Measurements from ENCODE around the gene FAM3A.

The FAM3A gene

DNA sequence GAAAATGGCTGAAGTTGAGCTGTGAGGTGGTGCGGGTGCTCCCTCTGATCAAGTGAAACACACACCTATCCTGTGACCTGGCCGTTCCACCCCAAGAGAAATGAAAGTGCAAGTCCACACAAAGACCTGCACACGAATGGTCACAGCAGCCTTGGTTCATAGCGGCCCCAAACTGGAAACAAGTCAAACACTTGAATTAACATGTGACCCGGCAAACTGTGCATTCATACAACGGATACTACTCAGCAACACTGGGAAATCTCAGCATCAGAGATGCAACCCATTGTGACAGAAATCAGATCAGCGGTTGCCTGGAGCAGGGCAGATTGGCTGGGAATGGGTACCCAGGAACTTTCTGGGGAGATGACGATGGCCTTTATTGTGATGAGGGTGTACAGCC is 23.0 kb upstream of the FAM3A start:
- Histone ChIP-seq H3K36me3 (ENCODE audit: insufficient read depth, low read length) (peaks cover 31% of the 10 kb centered on the region), H2AFZ (ENCODE audit: low read depth, low read length) (no peak overlapping the region), H3K4me1 (ENCODE audit: insufficient read depth, low read length) (peaks cover 9% of the 10 kb centered on the region), H3K79me2 (ENCODE audit: insufficient read depth, low read length) (no peaks in the 10 kb centered on the region), H3K27me3 (ENCODE audit: insufficient read depth, low read length, poor library complexity) (no peaks in the 10 kb centered on the region), H4K20me1 (ENCODE audit: insufficient read depth, low read length) (no peaks in the 10 kb centered on the region), H3K9me3 (ENCODE audit: insufficient read depth, low read length, severe bottlenecking) (no peaks in the 10 kb centered on the region), H3K27ac (ENCODE audit: low read length) (no peak overlapping the region), H3K4me2 (ENCODE audit: insufficient read depth, low read length) (no peak overlapping the region), H3K4me3 (ENCODE audit: low read depth in 1 of 2, low read length in 2 of 2) (no peak overlapping the region), H3K9ac (ENCODE audit: low read depth, low read length) (no peak overlapping the region)
- no peak for TF ChIP-seq EZH2 (IDR thresholded peaks at IDR 0.05; ENCODE audit: borderline replicate concordance, low read depth, low read length, severe bottlenecking)
- TF ChIP-seq CTCF (IDR thresholded peaks at IDR 0.05; ENCODE audit: borderline replicate concordance, extremely low read depth, low read length, poor library complexity, severe bottlenecking), result no peak
- no peak for DNase-seq
- no peak for ATAC-seq (ENCODE audit: insufficient read depth, low read depth)

- H3K4me1 ChIP-seq (ENCODE audit: insufficient read depth, low read length), result peaks cover 3% of the 10 kb centered on the region; the same call in 1 of the 2 replicates
- no peaks in the 10 kb centered on the region for H3K79me2 ChIP-seq (ENCODE audit: insufficient read depth, low read length)
- H3K9me3 ChIP-seq (ENCODE audit: insufficient read depth, low read length, severe bottlenecking), result no peaks in the 10 kb centered on the region
- ATAC-seq (ENCODE audit: insufficient read depth, low read depth) (no peak), DNase-seq (no peak)
- H3K27me3 ChIP-seq (ENCODE audit: insufficient read depth, low read length, poor library complexity), result no peaks in the 10 kb centered on the region
- no peak overlapping the region for H3K9ac ChIP-seq (ENCODE audit: low read depth, low read length)
- no peak overlapping the region for H3K27ac ChIP-seq (ENCODE audit: low read length)
- H3K4me3 ChIP-seq (ENCODE audit: low read depth in 1 of 2, low read length in 2 of 2), result no peak overlapping the region
- H3K36me3 ChIP-seq (ENCODE audit: insufficient read depth, low read length), result peaks cover 40% of the 10 kb centered on the region
- TF ChIP-seq CTCF (IDR thresholded peaks at IDR 0.05; ENCODE audit: borderline replicate concordance, extremely low read depth, low read length, poor library complexity, severe bottlenecking), result no peak
- TF ChIP-seq EZH2 (IDR thresholded peaks at IDR 0.05; ENCODE audit: borderline replicate concordance, low read depth, low read length, severe bottlenecking), result no peak
- no peaks in the 10 kb centered on the region for H4K20me1 ChIP-seq (ENCODE audit: insufficient read depth, low read length)
- no peak overlapping the region for H3K4me2 ChIP-seq (ENCODE audit: insufficient read depth, low read length)
- no peak overlapping the region for H2AFZ ChIP-seq (ENCODE audit: low read depth, low read length)
Observed at GRCh38 chrX:154535892-154536291, 19.9 kb upstream of the FAM3A start.

DNA sequence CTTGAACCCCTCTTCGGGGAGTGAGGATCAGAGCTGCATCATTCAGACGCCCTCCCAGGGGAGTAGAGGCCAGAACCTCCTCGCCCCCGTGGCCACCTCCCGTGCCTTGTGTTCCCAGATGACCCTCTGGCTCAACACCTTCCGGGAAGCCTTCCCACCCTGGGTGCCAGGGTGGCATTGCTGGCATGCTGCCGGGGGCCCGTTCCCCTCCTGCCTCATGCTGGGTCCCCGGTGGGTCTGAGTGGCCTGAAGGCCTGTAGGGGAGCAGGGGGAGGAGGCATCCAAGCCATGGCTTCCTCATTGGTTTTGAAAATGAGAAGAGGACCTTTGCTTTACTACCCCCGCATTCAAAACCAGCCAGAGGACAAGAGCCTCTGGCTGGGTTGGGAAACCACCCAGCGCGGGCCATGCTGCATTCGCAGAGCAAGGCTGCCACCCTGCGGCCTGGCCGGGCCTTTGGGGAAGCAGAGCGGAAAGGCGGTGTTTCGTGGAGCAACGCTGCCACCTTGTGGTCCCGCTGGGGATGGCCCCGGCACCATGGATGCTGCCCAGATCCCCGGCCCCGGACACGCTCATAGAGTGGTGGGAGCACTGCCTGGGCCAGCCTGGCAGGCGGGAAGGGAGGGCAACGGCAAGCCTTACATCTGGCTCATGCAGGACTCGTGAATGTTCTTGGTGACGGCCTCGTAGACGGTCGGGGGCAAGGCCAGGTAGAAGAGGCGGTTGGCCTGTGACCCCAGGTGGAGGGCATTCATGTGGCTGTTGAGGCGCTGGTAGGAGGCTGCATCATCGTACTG is 18.7 kb upstream of the FAM3A start:
- H3K36me3 ChIP-seq (ENCODE audit: insufficient read depth, low read length), result peaks cover 40% of the 10 kb centered on the region
- peak; percentile 99 for TF ChIP-seq CTCF (IDR thresholded peaks at IDR 0.05; ENCODE audit: borderline replicate concordance, extremely low read depth, low read length, poor library complexity, severe bottlenecking)
- no peak for TF ChIP-seq EZH2 (IDR thresholded peaks at IDR 0.05; ENCODE audit: borderline replicate concordance, low read depth, low read length, severe bottlenecking)
- no peaks in the 10 kb centered on the region for H4K20me1 ChIP-seq (ENCODE audit: insufficient read depth, low read length)
- H3K4me1 ChIP-seq (ENCODE audit: insufficient read depth, low read length), result peaks cover 3% of the 10 kb centered on the region; the same call in 1 of the 2 replicates
- DNase-seq (peak; percentile 83), ATAC-seq (ENCODE audit: insufficient read depth, low read depth) (peak; percentile 95)
- no peak overlapping the region for H3K4me3 ChIP-seq (ENCODE audit: low read depth in 1 of 2, low read length in 2 of 2)
- no peak overlapping the region for H2AFZ ChIP-seq (ENCODE audit: low read depth, low read length)
- H3K4me2 ChIP-seq (ENCODE audit: insufficient read depth, low read length), result no peak overlapping the region
- H3K27ac ChIP-seq (ENCODE audit: low read length), result no peak overlapping the region
- H3K27me3 ChIP-seq (ENCODE audit: insufficient read depth, low read length, poor library complexity), result no peaks in the 10 kb centered on the region
- H3K79me2 ChIP-seq (ENCODE audit: insufficient read depth, low read length), result no peaks in the 10 kb centered on the region
- H3K9me3 ChIP-seq (ENCODE audit: insufficient read depth, low read length, severe bottlenecking), result no peaks in the 10 kb centered on the region
- H3K9ac ChIP-seq (ENCODE audit: low read depth, low read length), result no peak overlapping the region

All from DND-41 (cell line).